SK-N-SH treated with all-trans-retinoic acid at 6 μM for 48 hours (cell line): ENCODE results near the gene CSN3.
A peak's percentile ranks its signal among the peaks of the same experiment; 100 is the strongest.

Experiments
- ATAC-seq: fragments of 200-7000 bp; cut with Tn5 transposase; 3 replicates; pipeline ENCODE4 v1.9.1; 2020; ENCODE audit warnings: mild to moderate bottlenecking, moderate library complexity
- ARNTL ChIP-seq: fragments of 450-650 bp; formaldehyde crosslinking; IDR thresholded peaks from 2 replicates; pipeline ENCODE4 v1.5.0; 2020; ENCODE audit warnings: low read depth, mild to moderate bottlenecking, moderate library complexity, borderline replicate concordance
- BACH2 ChIP-seq: fragments of 250-450 bp; sonication (Bioruptor Pico); IDR thresholded peaks from 2 replicates; pipeline ENCODE4 v1.9.0; 2021; ENCODE audit warnings: mild to moderate bottlenecking, borderline replicate concordance
- CREB5 ChIP-seq: fragments of 250-450 bp; sonication (Bioruptor Pico); IDR thresholded peaks from 2 replicates; pipeline ENCODE4 v1.5.1; 2020; ENCODE audit warnings: low read depth, mild to moderate bottlenecking, moderate library complexity
- CSDC2 ChIP-seq: fragments of 250-450 bp; sonication (Bioruptor Pico); IDR thresholded peaks from 2 replicates; pipeline ENCODE4 v1.5.0; 2020; ENCODE audit warnings: mild to moderate bottlenecking, moderate library complexity
- GLIS3 ChIP-seq: fragments of 250-450 bp; sonication (Bioruptor Pico); IDR thresholded peaks from 2 replicates; pipeline ENCODE4 v1.5.0; 2020; ENCODE audit warnings: mild to moderate bottlenecking, moderate library complexity
- ISL1 ChIP-seq: fragments of 250-450 bp; sonication (Bioruptor Pico); IDR thresholded peaks from 2 replicates; pipeline ENCODE4 v2.1.2; 2022; ENCODE audit warnings: mild to moderate bottlenecking, moderate library complexity
- OSR1 ChIP-seq: fragments of 250-450 bp; sonication (Bioruptor Pico); IDR thresholded peaks from 2 replicates; pipeline ENCODE4 v1.8.0; 2022; ENCODE audit warnings: moderate library complexity, mild to moderate bottlenecking, inconsistent platforms
- PATZ1 ChIP-seq: fragments of 250-450 bp; sonication (Bioruptor Pico); IDR thresholded peaks from 2 replicates; pipeline ENCODE4 v1.8.0; 2020; ENCODE audit warnings: mild to moderate bottlenecking, moderate library complexity, borderline replicate concordance
- POU6F1 ChIP-seq: fragments of 250-450 bp; sonication (Bioruptor Pico); IDR thresholded peaks from 2 replicates; pipeline ENCODE4 v1.8.0; 2021; ENCODE audit warnings: low read depth, mild to moderate bottlenecking, moderate library complexity, borderline replicate concordance
- PPARA ChIP-seq: fragments of 250-450 bp; sonication (Bioruptor Pico); IDR thresholded peaks from 2 replicates; pipeline ENCODE4 v1.5.0; 2020; ENCODE audit warnings: mild to moderate bottlenecking, borderline replicate concordance
- RARB ChIP-seq: fragments of 250-450 bp; sonication (Bioruptor Pico); IDR thresholded peaks from 2 replicates; pipeline ENCODE4 v1.8.0; 2021; ENCODE audit warnings: mild to moderate bottlenecking, moderate library complexity
- SNAI2 ChIP-seq: fragments of 250-450 bp; sonication (Bioruptor Pico); IDR thresholded peaks from 2 replicates; pipeline ENCODE4 v1.5.0; 2020; ENCODE audit warnings: mild to moderate bottlenecking, moderate library complexity
- TCF4 ChIP-seq: fragments of 250-450 bp; sonication (Bioruptor Pico); IDR thresholded peaks from 2 replicates; pipeline ENCODE4 v1.8.0; 2021; ENCODE audit warnings: mild to moderate bottlenecking, moderate library complexity, borderline replicate concordance
- TOX ChIP-seq: fragments of 250-450 bp; sonication (Bioruptor Pico); IDR thresholded peaks from 2 replicates; pipeline ENCODE4 v1.8.0; 2021; ENCODE audit warnings: mild to moderate bottlenecking, moderate library complexity, borderline replicate concordance
- ZFP3 ChIP-seq: fragments of 250-450 bp; sonication (Bioruptor Pico); IDR thresholded peaks from 2 replicates; pipeline ENCODE4 v1.5.0; 2020; ENCODE audit warnings: mild to moderate bottlenecking, moderate library complexity
- ZNF565 ChIP-seq: fragments of 450-650 bp; formaldehyde crosslinking; conservative IDR thresholded peaks from 2 replicates; pipeline ENCODE4 v1.5.0; 2020; ENCODE audit warnings: low read depth, mild to moderate bottlenecking, moderate library complexity
- ZNF70 ChIP-seq: fragments of 450-650 bp; formaldehyde crosslinking; IDR thresholded peaks from 2 replicates; pipeline ENCODE4 v1.5.0; 2020; ENCODE audit warnings: mild to moderate bottlenecking, moderate library complexity
- ZNF8 ChIP-seq: fragments of 450-650 bp; formaldehyde crosslinking; IDR thresholded peaks from 2 replicates; pipeline ENCODE4 v1.5.0; 2020; ENCODE audit warnings: mild to moderate bottlenecking, moderate library complexity

The CSN3 gene

GRCh38 chr4:70251945-70252277 is 9.5 kb downstream of the CSN3 start:
- ATAC-seq: no peak
- TF ChIP-seq ZNF70 (CRISPR knock-in tag): no peak
- no peak for TF ChIP-seq CREB5 (CRISPR knock-in tag)
- TF ChIP-seq BACH2 (CRISPR knock-in tag): no peak
- TF ChIP-seq ISL1 (CRISPR knock-in tag): no peak
- TF ChIP-seq POU6F1 (CRISPR knock-in tag): no peak
- TF ChIP-seq RARB: no peak
- TF ChIP-seq TCF4 (CRISPR knock-in tag): no peak
- no peak for TF ChIP-seq ZFP3 (CRISPR knock-in tag)
- no peak for TF ChIP-seq TOX (CRISPR knock-in tag)
- TF ChIP-seq PPARA (CRISPR knock-in tag): no peak
- no peak for TF ChIP-seq PATZ1 (CRISPR knock-in tag)
- no peak for TF ChIP-seq OSR1 (CRISPR knock-in tag)

GRCh38 chr4:70269674-70270073 is 27.3 kb downstream of the CSN3 start:
- 0 out of 3 replicates have a peak, but pooled peaks have one; percentile 28 for ATAC-seq

GRCh38 chr4:70277121-70277520 is 34.7 kb downstream of the CSN3 start:
- TF ChIP-seq ZNF70 (CRISPR knock-in tag) (no peak), OSR1 (CRISPR knock-in tag) (no peak), RARB (no peak), CSDC2 (CRISPR knock-in tag) (no peak), PPARA (CRISPR knock-in tag) (no peak), ZFP3 (CRISPR knock-in tag) (no peak), PATZ1 (CRISPR knock-in tag) (no peak), SNAI2 (CRISPR knock-in tag) (no peak), ZNF8 (CRISPR knock-in tag) (no peak), BACH2 (CRISPR knock-in tag) (no peak), ARNTL (CRISPR knock-in tag) (no peak), ZNF565 (CRISPR knock-in tag) (no peak), GLIS3 (CRISPR knock-in tag) (no peak)
- ATAC-seq: no peak

More at GRCh38 chr4:70269674-70270073, 27.3 kb downstream of the CSN3 start:
- TF ChIP-seq RARB: no peak
- TF ChIP-seq CSDC2 (CRISPR knock-in tag): no peak
- TF ChIP-seq ISL1 (CRISPR knock-in tag): no peak
- TF ChIP-seq CREB5 (CRISPR knock-in tag): no peak
- TF ChIP-seq SNAI2 (CRISPR knock-in tag): no peak

GRCh38 chr4:70280567-70280966 is 38.2 kb downstream of the CSN3 start:
- no peak for TF ChIP-seq TCF4 (CRISPR knock-in tag)
- no peak for TF ChIP-seq ARNTL (CRISPR knock-in tag)
- no peak for TF ChIP-seq ZNF70 (CRISPR knock-in tag)
- no peak for TF ChIP-seq RARB
- TF ChIP-seq, all 23 proteins: peak for 0
- ATAC-seq: no peak
